Esophagus mucosa (tissue), 1 donor: ENCODE results near the gene CALM3. TPM values are rescaled to one million over a fixed set of nuclear protein-coding genes. Genes with fewer than 3 reads are reported as not detected.
"Not testable (repeated sequence)": the region's sequence is repeated elsewhere in the genome, so short reads cannot be mapped to it uniquely, and the experiment has no call there.

ENCODE experiments used
- ATAC-seq: fragments of 200-7000 bp; cut with Tn5 transposase; one replicate; pipeline ENCODE4 v1.9.1; 2020
- total RNA-seq: library from RNA; stranded (reverse); gene quantifications from one replicate; pipeline ENCODE4 v1.2.4, GENCODE V29; 2023
- donor health status: DM: yes; HTN: yes; CAD: no.

CALM3 gene
- total RNA-seq, 1 donor from 2014 or later = 109 TPM

DNA sequence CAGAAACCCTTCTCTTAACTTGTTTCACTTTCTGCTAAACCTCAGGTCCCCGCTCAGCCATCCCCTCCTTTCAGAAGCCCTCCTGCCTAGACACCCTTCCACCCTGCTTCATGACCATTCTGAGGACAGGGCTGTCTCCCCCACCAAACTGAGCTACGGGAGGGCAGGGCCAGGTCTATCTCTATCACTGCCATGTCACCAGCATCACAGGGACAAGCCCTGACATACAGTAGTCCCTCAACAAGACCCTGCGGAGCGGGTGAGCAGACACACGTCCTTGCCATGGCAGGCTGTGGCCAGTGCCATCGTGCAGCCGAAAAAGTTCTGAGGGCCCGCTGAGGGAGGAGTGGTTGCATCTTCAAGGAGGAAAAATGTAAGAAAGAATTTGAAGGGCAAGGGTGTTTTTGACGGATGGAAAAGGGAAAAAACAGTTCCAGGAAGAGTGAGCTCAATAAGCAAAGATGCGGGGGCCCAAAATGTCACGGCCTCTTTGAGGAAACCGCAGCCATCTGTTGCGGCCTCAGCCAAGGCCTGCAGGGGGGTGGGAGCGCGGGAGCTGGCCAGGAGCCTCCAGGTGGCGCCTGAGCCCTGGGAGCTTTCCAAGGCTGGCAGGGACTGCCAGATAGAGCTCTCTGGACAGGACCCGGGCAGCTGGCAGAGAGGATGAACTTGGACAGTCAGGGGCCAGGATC, 15.6 kb downstream of the CALM3 start:
- ATAC-seq = no peak

DNA sequence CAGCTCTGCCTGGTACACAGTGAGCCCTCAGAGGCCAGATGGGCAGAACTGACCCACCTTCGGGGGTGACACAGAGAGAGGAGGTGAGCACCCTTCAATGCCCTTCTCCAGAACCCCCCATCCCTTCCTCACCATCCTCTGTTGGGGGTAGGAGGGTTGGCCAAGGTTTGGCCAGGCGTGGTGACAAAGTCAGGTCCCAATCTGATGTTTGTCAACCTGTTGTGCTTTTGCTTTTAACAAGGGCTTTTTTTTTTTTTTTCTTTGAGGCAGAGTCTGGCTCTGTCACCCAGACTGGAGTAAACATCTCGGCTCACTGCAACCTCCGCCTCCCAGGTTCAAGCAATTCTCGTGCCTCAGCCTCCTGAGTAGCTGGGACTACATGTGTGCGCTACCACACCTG, 16.5 kb downstream of the CALM3 start:
- no peak for ATAC-seq

GRCh38 chr19:46618670-46619231, 17.6 kb downstream of the CALM3 start:
- peak; percentile 46 for ATAC-seq

- no peak for ATAC-seq
Measured at GRCh38 chr19:46620267-46620666, 19.1 kb downstream of the CALM3 start.

DNA sequence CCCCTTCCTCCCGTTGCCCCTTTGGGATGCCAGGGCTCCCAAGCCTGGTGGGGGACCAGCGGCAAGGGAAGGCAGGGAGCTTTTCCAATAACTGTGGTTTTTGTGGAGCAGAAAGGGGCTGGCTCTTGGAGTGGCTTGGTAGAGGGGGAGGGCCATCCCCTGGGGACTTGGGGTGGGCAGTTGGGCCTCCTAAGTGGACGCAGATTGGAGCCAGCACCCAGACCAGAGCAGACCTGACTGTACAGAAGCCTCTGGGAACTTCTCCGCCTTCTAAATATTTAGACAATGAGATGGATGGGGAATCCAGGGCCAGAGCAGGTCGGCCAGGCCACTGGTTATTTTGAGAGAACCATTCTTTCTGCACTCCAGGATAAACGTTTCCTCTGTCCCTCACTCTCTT, 19.6 kb downstream of the CALM3 start:
- ATAC-seq = no peak

GRCh38 chr19:46621191-46622117, 20.3 kb downstream of the CALM3 start:
- no peak for ATAC-seq

DNA sequence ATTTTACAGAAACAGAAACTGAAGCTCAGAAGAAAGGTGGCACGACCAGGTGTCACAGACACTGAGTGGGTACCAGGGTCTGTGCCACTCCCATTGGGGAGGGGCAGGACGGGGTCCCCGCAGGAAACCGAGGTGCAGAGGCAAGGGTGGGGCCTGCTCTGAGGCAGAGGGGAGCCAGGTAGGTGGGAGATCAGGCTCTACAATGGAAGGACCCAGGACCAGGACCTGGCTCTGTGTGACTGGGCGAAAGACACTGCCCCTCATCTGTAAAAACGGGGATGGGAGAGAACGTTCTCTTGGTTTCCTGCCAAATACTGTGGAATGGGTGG, 21.0 kb downstream of the CALM3 start:
- ATAC-seq = no peak

DNA sequence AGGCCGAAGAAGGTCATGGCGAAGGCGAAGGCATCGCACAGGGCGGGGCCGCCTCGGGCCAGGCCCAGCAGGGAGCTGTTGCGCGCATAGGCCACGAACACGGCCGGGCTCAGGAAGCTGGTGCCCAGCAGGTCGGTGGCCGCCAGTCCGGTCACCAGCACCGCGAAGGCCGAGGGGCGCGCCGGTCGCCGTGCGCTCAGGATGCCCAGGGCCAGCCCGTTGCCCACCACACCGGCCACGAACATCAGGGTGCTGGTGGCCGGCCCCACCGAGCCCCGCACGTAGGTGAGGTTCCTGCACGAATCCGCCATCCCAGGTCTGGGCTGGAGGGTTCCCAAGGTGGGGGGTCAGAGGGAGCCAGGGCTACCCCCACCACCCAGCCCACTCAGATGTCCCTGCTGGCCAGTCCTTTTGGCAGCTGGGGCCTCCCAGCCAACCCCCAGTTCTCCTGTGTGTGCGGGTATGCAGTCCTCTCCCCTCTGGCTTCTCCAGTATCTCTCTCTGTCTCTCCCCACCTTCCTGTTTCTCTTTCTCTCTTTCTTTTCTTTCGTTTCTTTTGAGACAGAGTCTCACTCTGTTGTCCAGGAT, 22.9 kb downstream of the CALM3 start:
- no peak for ATAC-seq

DNA sequence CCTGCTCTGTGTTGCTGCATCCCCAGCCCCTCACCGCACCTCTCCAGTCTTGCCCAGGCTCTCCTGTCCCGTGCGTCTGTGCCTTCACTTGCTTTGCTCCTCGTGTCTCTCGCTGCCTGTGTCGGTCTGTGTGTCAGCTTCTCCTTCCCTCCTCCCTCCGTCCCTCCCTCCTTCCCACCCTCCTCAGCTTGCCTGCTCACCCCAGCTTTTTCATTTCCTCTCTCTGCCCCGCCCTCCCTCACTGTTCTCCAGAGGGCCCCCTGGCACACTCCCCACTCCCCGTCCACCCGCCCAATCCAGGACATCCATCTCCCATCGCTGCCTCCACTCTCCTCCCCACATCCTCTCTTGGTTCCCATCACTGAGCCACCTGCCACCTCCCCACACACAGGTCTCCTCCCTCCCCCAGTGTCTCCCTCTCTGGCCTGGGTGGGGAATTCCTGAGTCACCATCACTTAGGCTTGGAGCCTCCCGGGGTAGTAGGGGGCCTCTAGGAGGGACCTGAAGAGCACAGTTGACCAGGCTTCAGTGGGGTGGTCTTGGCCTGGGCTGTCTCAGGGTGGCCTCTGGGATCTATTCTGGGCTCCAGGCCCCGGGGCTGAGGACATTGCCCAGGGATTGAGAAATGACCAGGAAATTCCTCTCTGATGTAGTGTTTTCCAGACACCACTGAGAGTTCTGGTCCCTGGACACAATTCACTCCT, 24.0 kb downstream of the CALM3 start, which contains the start of gene PTGIR:
Gene PTGIR, minus strand, starts transcription at position 132 of the 704 bp plus-strand sequence. CDS start 864 bp downstream, outside the sequence.
- ATAC-seq = peak; percentile 9

GRCh38 chr19:46625731-46626130, 24.6 kb downstream of the CALM3 start:
- no peak for ATAC-seq

GRCh38 chr19:46626446-46626845, 25.3 kb downstream of the CALM3 start:
- no peak for ATAC-seq

GRCh38 chr19:46628970-46629369, 27.8 kb downstream of the CALM3 start:
- not testable (repeated sequence) for ATAC-seq

DNA sequence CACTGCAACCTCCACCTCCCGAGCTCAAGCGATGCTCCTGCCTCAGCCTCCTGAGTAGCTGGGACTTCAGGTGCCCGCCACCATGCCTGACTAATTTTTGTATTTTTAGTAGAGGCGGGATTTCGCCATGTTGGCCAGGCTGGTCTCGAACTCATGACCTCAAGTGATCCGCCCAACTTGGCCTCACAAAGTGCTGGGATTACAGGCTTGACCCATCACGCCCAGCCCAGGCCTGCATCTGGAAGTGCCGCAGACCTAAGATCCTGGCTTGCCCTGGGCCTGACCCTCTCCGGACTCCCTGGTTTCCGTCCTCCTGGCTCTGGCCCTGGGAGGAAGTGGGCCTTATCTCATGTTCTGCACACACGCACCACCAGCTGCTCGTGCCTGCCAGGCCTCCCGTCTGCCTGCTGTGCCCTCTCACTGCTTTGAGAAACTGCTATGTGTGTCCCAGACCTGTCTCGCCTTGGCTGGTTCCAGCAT, 28.5 kb downstream of the CALM3 start:
- no peak for ATAC-seq

GRCh38 chr19:46630586-46631205, 29.6 kb downstream of the CALM3 start:
- ATAC-seq = no peak

DNA sequence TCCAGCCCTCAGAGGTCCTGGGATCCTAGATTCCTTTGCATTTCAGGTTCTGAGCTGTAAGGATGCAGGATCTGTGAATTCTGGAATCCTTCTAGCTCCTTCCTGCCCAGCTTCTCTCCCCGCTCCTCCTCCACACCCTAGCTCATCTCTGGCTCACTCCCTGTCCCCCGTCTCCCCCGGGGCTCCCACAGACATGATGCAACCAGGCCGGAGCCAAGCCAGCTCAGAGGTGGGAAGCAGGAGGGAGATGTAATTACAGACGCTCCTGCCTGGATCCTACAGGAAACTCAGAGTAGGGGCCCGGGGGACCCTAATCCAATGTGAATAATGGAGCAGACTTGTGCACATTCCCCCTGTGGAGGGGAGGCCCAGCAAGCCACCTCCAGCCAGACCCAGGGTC, 30.4 kb downstream of the CALM3 start:
- no peak for ATAC-seq

DNA sequence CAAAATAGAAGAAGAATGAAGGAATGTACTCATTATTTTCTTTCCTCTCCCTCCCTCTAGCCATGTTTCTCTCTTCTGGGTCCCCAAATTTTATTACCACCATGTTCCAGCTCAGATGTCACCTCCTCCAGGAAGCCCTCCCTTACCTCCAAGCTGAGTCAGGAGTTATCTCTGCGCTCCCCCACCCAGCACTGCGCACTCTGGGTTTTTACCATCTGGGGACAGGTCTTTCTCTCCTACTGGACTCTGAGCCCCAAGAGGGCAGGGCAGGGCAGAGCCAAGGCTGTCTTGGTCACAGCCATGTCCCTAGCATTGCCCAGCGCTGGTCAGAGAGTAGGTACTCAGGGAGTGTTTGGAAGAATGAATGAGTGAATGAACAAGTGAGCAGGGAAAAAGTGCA, 32.0 kb downstream of the CALM3 start:
- no peak for ATAC-seq

- peak; percentile 95 for ATAC-seq
Measured at GRCh38 chr19:46634045-46634655, 33.0 kb downstream of the CALM3 start.

- no peak for ATAC-seq
Measured at GRCh38 chr19:46634656-46635218, 33.6 kb downstream of the CALM3 start.

DNA sequence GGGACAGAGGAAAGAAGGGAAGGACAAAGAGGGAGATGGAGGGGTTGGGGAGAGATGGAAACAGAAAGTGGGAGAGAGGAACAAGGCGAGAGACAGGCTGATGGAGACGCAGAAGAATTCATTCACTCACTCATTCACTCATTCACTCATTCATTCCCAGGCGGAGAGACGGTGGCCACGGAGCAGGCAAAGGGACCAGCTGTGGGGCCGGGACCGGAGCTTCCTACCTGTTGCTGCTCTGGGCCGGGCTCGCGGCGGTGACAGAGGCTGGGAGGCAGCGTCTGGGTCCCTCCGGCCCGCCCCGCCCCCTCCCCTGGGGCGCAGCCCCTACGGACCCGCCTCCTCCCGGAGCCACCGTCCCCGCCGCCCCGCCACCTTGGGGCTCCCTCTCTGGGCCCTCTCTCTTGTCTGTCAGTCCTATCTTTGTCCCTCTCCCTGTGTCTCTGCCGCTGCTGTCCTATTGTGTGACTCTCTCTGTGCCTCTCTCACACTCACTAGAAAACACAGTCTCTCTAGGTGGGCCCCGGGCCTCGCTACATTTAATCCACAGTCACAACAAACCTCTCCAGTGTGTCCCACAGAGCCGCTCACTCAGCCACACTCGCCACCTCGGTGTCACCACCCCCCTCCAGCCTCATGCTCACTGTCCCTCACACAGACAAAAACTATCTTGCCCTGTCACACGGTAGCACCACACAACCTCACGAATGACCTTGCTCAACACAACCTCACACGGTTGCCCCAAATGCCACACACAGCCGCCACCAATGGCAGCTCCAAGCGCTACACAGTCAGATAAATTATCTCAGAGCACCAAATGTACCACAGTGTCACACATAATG, 35.0 kb downstream of the CALM3 start, which contains the start of gene GNG8:
Gene GNG8, minus strand, starts transcription at position 283 of the 842 bp plus-strand sequence. CDS start 1,520 bp downstream, outside the sequence.
- no peak for ATAC-seq

DNA sequence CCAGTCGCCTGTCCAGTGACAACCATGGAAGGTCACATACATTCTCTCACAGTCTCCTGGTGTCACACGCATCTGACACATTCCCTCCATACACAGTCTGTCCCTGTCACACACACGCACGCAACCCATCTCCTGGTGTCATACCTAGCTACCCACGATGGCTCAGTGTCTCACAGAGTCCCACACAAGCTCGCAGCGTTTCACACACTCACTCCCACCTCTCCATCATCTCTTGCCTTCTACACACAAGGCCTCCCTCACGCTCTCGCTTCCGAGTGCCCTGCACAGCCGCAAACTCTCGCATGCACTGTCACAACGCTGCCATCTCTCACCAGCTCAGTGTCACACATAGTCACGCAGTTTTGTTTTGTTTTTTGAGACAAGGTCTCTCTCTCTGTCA, 36.1 kb downstream of the CALM3 start:
- ATAC-seq = no peak
